ENCODE results near the gene SAE1. TPM values are rescaled to one million over a fixed set of nuclear protein-coding genes. Genes with fewer than 3 reads are reported as not detected.

SAE1 gene
- total RNA-seq, 1 experiment from 2014 or later: 234 TPM

DNA sequence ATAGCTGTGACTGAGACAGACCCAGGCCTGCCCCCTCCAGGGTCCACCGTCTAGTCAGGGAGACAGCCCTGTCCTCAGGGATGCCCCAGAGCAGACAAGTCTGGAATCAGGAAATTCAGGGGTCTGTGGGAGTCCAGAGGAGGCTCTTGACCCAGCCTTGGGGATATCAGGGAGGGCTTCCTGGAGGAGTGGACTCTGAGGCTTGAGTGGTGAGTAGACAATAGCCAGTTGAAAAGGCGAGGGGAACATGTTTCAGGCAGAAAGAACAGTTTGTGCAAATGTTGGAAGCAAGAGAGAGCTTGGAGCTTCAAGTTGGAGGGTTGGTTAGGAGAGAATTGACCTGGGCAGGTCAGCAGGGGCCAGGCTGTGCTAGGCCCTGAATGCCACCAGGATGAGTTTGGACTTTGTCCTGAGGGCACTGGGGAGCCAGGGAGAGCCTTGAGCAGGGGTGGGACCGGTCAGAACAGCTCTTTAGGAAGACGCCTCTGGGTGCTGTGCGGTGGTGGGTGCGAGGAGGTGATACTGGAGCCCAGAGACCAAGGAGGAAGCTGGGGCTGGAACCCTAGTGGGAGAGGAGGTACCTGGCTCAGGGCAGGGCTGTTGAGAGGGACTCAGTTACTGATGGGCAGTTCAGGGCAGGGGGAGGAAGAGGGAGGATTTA lies 128.4 kb downstream of the SAE1 start:
- WGBS (ENCODE audit: extremely low coverage, insufficient read length, low lambda C conversion rate): no CpG with 5 or more reads among the region's 6 CpGs
- no peaks in the 10 kb centered on the region for H3K4me1 ChIP-seq (ENCODE audit: insufficient read depth, low read length)
- no peak overlapping the region for H3K9ac ChIP-seq (ENCODE audit: extremely low read depth, insufficient read length, low read length)
- peaks cover 35 to 54% (median 48%) of the 10 kb centered on the region in 3 experiments; a peak in 6 of 7 replicates for H3K36me3 Mint-ChIP-seq (ENCODE audit: insufficient read depth in 1 of 3, low read depth in 3 of 3)
- H2BK20ac ChIP-seq (ENCODE audit: low read depth, low read length, poor library complexity, severe bottlenecking): no peak overlapping the region
- DNase-seq: no peak
- H3K79me2 ChIP-seq (ENCODE audit: insufficient read depth, low read length): no peaks in the 10 kb centered on the region
- H2BK120ac ChIP-seq (ENCODE audit: low read depth, low read length, poor library complexity, severe bottlenecking): no peak overlapping the region
- H3K9me3 ChIP-seq (ENCODE audit: control insufficient read depth, low read depth, low read length): no peaks in the 10 kb centered on the region
- H3K27ac ChIP-seq (ENCODE audit: insufficient read length, low read depth, low read length): no peak overlapping the region
- H3K4me1 Mint-ChIP-seq: peaks cover 12 to 23% of the 10 kb centered on the region in 2 experiments
- H3T11ph ChIP-seq (ENCODE audit: low read length): no peak overlapping the region
- H3K4ac ChIP-seq (ENCODE audit: low read depth, low read length): no peak overlapping the region
- peaks cover 12% of the 10 kb centered on the region for H3K23me2 ChIP-seq (ENCODE audit: insufficient read length, low read depth, low read length, poor library complexity, severe bottlenecking)
- H3K4me3 Mint-ChIP-seq: peak overlapping the region; percentile 67 to 86; a peak in 4 of 5 replicates
- no peaks in the 10 kb centered on the region for H3K27me3 Mint-ChIP-seq (ENCODE audit: low read depth)
- H3K79me1 ChIP-seq (ENCODE audit: insufficient read depth, low read depth, low read length, poor library complexity, severe bottlenecking): no peaks in the 10 kb centered on the region
- H3K9me3 Mint-ChIP-seq: no peaks in the 10 kb centered on the region
- peak overlapping the region in 2 of 3 experiments; percentile 15 to 85; a peak in 3 of 7 replicates for H3K27ac Mint-ChIP-seq
- H3K56ac ChIP-seq (ENCODE audit: insufficient read length, low read depth, low read length): no peak overlapping the region
- no peak overlapping the region for H4K8ac ChIP-seq (replicated peaks; ENCODE audit: insufficient read length, low read depth, low read length)
- no peak overlapping the region for H2AFZ ChIP-seq (ENCODE audit: low read length)
- no peaks in the 10 kb centered on the region for H4K20me1 ChIP-seq (ENCODE audit: control insufficient read depth, insufficient read depth, insufficient read length)
- H3K23ac ChIP-seq (ENCODE audit: insufficient read length, low read depth, low read length): no peak overlapping the region
- H2BK5ac ChIP-seq (ENCODE audit: insufficient read length, low read length): no peak overlapping the region
- TF ChIP-seq, protein P1, sequence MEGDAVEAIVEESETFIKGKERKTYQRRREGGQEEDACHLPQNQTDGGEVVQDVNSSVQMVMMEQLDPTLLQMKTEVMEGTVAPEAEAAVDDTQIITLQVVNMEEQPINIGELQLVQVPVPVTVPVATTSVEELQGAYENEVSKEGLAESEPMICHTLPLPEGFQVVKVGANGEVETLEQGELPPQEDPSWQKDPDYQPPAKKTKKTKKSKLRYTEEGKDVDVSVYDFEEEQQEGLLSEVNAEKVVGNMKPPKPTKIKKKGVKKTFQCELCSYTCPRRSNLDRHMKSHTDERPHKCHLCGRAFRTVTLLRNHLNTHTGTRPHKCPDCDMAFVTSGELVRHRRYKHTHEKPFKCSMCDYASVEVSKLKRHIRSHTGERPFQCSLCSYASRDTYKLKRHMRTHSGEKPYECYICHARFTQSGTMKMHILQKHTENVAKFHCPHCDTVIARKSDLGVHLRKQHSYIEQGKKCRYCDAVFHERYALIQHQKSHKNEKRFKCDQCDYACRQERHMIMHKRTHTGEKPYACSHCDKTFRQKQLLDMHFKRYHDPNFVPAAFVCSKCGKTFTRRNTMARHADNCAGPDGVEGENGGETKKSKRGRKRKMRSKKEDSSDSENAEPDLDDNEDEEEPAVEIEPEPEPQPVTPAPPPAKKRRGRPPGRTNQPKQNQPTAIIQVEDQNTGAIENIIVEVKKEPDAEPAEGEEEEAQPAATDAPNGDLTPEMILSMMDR (conservative IDR thresholded peaks at IDR 0.05): no peak
- H3K14ac ChIP-seq (ENCODE audit: insufficient read depth, low read length): no peak overlapping the region
- no peaks in the 10 kb centered on the region for H3K27me3 ChIP-seq (ENCODE audit: insufficient read depth, low read length)
- no peak overlapping the region for H3K4me2 ChIP-seq (ENCODE audit: insufficient read depth, insufficient read length, low read length)
- no peak overlapping the region for H2BK12ac ChIP-seq (ENCODE audit: insufficient read length, low read depth, low read length)
- H2AK5ac ChIP-seq (ENCODE audit: insufficient read length, low read length): no peak overlapping the region
- H4K91ac ChIP-seq (ENCODE audit: insufficient read length, low read depth, low read length): no peak overlapping the region
- H4K5ac ChIP-seq (ENCODE audit: insufficient read length, low read depth, low read length): no peak overlapping the region
- no peak overlapping the region for H2BK15ac ChIP-seq (ENCODE audit: low read depth, low read length)
- no peak overlapping the region for H3K18ac ChIP-seq (ENCODE audit: insufficient read length, low read depth, low read length)

Small RNAs within 50 kb of the gene (microRNA-seq; reads per million reads assigned to microRNA genes)
- gene MIR3190 (ENCODE audit: borderline microRNAs expressed): not detected
- not detected for gene MIR3191 (ENCODE audit: borderline microRNAs expressed)

Other genes starting within 250 kb of the SAE1 start
- gene NPAS1, start 111.0 kb upstream of the SAE1 start, total RNA-seq (2021): 17.8 and 20.0 TPM in 2 replicates
- gene TMEM160, start 82.2 kb upstream of the SAE1 start, total RNA-seq (2021): 65.1 and 66.9 TPM in 2 replicates
- gene ZC3H4, start 17.1 kb upstream of the SAE1 start, total RNA-seq (2021): 105 and 109 TPM in 2 replicates
- gene BBC3, start 100.4 kb downstream of the SAE1 start, total RNA-seq (2021): 23.2 and 24.8 TPM in 2 replicates
- 34.4 and 36.9 TPM in 2 replicates for gene CCDC9, start 125.7 kb downstream of the SAE1 start, total RNA-seq (2021)
- gene INAFM1, start 144.1 kb downstream of the SAE1 start, total RNA-seq (2021): 8.5 and 9.2 TPM in 2 replicates
- 1.8 TPM in 2 replicates for gene C5AR1, start 179.0 kb downstream of the SAE1 start, total RNA-seq (2021)
- not detected in 2 replicates for gene C5AR2, start 201.3 kb downstream of the SAE1 start, total RNA-seq (2021)
- 38.2 and 38.3 TPM in 2 replicates for gene DHX34, start 218.5 kb downstream of the SAE1 start, total RNA-seq (2021)

Measured in H9 (cell line).